ENCODE results near the gene BICD1.
A peak's percentile ranks its signal among the peaks of the same experiment; 100 is the strongest.
"Not testable (repeated sequence)": the region's sequence is repeated elsewhere in the genome, so short reads cannot be mapped to it uniquely, and the experiment has no call there.

The BICD1 gene

DNA sequence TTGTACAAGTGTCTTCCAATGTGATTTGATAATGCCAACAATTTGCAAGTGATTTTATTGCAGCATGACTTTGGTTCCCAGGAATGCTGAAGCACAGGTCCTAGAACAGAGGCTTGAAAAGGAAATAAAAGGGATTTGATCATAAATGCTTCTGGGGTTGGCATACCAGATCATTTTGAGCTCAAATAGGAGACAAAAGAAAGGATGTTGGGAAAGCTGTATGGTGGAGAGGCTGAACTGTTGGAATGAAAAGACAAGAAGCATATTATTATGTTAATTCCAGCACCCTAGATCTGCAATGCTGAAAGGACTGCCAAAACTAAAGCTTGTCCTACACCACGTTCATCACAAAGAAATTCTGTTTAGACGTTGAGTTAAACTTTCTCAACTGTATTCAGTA is 143.1 kb downstream of the BICD1 start:
- no peak for DNase-seq

DNA sequence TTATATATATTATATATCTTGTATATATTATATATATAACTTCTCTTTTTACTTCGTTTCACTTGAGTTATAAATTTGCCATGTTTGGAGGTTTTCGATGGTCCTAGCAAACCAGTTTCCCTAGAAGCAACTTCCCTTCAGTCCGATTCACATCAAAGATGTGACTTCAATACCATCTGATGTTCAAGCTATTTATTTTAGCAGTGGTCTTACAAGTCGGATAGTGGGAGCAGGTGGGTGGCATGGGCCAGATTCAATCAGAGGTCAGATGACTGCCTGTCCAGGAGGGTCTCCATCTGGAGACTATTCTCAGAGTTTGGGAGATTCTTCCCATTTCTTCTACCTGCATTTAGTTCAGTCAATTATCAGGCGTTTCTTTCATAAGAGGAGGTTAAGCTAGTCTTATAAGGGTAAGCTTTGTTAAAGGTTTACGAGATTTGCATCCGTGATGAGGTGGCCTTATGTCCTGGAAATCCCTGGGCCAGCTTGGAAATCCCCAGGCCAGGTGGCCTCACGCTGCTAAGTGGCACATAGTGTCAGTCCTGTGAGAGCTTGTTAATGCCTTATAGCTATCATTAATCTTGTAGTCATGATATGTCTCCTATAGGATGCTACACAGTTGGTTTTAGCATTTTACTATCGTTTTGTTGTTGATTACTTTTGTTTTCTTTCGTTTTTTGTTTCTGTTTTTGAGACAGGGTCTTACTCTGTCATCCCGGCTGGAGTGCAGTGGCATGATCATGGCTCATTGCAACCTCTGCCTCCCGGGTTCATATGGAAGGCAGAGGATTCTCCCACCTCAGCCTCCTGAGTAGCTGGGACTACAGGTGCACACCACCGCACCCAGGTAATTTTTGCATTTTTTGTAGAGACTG is 145.8 kb downstream of the BICD1 start:
- DNase-seq, result no peak

- no peak for DNase-seq
Measured at GRCh38 chr12:32253154-32253790, 146.6 kb downstream of the BICD1 start.

GRCh38 chr12:32254260-32254956 is 147.8 kb downstream of the BICD1 start:
- no peak for DNase-seq

- DNase-seq, result no peak
Measured at GRCh38 chr12:32255588-32255987, 148.9 kb downstream of the BICD1 start.

GRCh38 chr12:32257695-32258496 is 151.2 kb downstream of the BICD1 start:
- no peak for DNase-seq

- no peak for DNase-seq
Measured at GRCh38 chr12:32260696-32261095, 154.0 kb downstream of the BICD1 start.

DNA sequence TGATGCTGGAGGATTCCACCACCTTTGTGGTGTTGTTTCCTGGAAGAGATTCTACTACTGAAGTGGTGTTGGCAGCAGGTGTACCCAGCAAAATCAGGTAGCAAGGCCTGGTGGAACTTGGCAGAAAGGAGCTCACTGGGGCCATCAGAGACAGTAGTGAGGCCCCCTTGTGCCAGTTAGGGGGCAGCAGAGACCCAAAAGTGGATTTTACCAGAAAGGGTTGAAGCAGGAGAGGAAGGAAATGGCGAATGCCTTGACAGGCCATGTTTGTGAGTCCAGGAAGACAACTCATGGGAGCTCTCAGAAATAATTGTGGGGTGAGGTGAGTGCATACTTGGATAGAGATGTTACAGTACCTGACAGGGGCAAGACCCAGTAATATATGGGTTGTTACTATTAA is 155.0 kb downstream of the BICD1 start:
- DNase-seq, result no peak

- DNase-seq, result no peak
Measured at GRCh38 chr12:32264961-32265360, 158.3 kb downstream of the BICD1 start.

DNA sequence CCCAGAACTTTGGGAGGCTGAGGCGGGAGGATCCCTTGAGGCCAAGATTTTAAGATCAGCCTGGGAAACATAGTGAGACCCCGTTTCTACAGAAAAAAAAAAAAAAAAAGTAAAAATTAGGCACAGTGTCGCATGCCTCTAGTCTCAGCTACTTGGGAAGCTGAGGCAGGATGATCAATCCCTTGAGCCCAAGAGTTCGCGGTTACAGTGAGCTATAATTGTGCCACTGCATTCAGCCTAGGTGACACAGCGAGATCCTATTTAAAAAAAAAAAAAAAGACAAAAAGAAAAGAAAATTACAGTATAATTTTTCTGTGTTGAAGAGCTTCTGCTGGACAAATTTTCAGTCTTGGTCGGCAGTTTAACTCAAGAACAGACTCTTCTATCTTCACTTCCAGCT is 158.8 kb downstream of the BICD1 start:
- DNase-seq, result no peak

GRCh38 chr12:32265951-32266350 is 159.3 kb downstream of the BICD1 start:
- DNase-seq, result no peak

DNA sequence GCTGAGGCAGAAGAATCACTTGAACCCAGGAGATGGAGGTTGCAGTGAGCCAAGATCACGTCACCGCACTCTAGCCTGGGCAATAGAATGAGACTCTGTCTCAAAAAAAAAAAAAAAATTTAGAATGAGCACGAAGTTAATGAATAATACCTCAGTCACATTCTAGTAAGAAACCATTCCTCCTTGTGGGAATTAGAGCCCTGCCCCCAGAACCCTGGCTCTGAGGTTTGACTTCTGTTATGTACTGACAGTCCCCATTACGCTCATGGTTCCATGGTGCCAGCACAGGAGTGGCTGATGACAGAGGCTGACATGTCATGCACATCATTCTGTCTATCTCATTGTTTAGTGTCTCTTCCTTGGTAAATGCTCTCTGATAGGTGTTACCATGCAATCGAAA is 160.1 kb downstream of the BICD1 start:
- DNase-seq, result no peak

GRCh38 chr12:32270818-32271710 is 164.4 kb downstream of the BICD1 start:
- DNase-seq, result no peak

- no peak for DNase-seq
Measured at GRCh38 chr12:32272465-32272864, 165.8 kb downstream of the BICD1 start.

DNA sequence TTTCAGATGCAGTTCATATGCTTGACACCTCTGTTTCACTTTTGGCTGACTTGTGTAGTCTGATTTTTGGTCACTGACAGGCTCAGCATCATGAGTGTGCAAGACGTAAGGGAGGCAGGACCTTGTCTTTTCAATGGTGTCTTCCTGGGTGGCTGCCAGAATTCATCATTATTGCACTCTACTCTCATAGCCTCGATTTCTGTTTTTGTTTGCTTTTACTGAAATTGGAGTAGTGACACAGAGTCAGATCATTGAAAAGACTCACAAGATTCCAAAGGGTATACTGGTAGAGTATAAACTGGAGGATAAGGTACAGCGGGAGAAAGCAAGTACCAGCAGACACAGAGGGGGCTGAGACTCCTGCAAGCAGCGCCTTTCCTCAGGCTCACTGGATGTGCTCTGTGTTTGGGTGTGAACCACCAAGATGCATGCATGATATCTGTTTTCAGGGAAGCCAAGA is 166.4 kb downstream of the BICD1 start:
- DNase-seq, result no peak

DNA sequence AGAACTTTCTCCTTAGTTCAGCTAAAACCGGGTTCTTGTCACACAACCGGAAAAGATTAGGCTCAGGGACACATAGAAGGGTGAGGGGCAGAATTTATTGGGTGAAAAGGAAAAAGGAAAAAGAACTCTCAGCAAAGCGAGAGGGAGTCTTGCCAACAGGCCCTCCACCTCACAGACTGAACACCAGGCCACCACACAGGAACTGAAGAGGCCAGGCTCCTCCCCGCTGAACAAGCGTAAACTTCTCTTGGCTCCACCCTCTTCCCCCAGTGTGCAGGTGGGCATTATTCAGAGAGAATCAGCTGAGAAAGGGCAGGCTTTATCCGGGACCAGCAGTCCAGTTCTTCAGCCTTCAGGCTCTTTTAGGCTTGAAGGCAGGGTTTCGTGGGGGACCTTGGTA is 167.1 kb downstream of the BICD1 start:
- peak in 1 of 2 experiments; percentile 23 for DNase-seq

GRCh38 chr12:32274665-32275064 is 168.0 kb downstream of the BICD1 start:
- DNase-seq, result no peak

DNA sequence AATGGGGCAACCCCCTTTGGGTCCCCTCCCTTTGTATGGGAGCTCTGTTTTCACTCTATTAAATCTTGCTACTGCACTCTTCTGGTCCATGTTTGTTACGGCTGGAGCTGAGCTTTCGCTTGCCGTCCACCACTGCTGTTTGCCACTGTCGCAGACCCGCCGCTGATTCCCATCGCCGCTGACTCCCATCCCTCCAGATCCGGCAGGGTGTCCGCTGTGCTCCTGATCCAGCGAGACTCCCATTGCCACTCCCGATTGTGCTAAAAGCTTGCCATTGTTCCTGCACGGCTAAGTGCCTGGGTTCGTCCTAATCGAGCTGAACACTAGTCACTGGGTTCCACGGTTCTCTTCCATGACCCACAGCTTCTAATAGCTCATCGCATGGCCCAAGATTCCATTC is 168.9 kb downstream of the BICD1 start:
- not testable (repeated sequence) for DNase-seq

GRCh38 chr12:32277774-32278173 is 171.1 kb downstream of the BICD1 start:
- no peak for DNase-seq

DNA sequence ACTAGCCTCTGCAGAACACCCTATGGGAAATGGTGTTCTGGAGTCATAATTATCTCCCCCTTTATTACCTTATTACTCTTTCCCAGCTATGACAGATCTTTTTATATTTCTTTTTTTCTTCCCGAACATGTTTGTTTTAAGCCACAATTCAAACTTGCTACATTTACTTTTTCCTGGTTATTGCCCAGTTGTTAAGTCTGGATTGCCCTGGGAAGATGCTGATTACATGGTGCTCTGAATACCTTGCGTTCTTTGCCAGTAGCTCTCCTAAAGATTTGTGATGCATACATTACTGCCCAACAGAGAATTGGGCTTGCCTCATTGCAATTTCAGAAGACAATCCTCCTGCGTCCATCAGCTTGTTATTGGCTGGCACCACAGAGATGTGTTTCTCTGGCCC is 174.5 kb downstream of the BICD1 start:
- no peak for DNase-seq

DNA sequence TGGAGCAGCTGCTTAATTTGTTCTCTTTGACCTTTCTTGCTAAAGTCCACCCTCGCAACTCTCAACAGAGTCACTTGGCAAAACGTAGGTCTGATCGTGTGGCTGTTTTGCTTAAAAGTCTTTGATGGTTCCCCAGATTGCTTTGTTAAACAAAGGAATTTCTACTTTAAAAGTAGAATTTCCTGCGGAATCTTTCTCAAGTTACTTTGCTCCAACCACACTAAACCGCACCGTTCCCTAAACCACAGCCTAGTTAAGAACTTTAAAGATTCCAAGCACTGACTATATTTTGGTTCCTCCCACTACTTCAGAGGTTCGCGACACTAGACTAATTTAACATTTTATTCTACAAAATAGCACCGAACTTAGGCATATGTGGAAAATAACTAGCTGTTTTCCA is 177.9 kb downstream of the BICD1 start:
- no peak for DNase-seq

DNA sequence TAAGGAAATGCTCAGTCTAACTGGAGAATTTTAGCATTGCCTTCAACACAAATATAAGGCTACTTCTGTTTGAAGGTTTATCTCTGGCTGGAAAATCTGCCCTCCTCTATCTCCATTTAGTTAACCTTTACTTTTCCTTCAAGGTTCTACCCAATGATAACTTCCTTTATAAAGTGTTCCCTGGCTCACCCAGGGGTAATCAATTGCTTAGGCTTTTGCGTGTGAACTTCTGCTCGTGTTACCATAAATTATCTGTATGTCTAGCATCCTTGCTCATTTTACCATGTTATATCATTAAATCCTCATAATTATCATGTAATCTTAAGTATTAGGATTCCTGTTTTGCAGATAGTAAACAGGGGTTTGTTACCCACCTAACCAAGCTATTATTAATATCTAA is 178.4 kb downstream of the BICD1 start:
- no peak for DNase-seq
